HG03139 (cell line): ENCODE measurements around the gene GLRA3.
"Not testable (repeated sequence)": the region's sequence is repeated elsewhere in the genome, so short reads cannot be mapped to it uniquely, and the experiment has no call there.

ENCODE experiments used
- ATAC-seq: cut with Tn5 transposase; IDR thresholded peaks from one replicate; pipeline ENCODE4 v1.9.1; 2021; ENCODE audit not compliant: unreplicated experiment

The GLRA3 gene

GRCh38 chr4:174813292-174813691 is 15.8 kb downstream of the GLRA3 start:
- no peak for ATAC-seq

GRCh38 chr4:174810834-174811233 is 18.2 kb downstream of the GLRA3 start:
- ATAC-seq = no peak

DNA sequence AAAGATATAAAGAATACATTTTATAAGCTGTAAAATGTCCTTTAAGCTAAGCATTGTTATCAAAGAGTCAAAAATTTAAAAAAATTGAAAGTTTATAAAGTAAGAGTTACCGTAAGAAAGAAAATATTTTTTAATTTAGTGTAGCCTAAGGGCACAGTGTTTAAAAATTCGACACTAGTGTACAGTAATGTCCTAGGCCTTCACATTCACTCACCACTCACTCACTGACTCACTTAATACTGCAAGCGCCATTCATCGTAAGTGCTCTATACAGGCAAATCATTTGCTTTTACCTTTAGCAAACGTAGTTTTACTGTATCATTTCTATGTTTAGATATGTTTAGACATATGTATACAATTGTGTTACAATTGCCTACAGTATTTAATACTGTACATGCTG is 20.2 kb downstream of the GLRA3 start:
- no peak for ATAC-seq

- no peak for ATAC-seq
Measured at GRCh38 chr4:174808119-174808518, 20.9 kb downstream of the GLRA3 start.

- ATAC-seq = no peak
Measured at GRCh38 chr4:174805746-174806145, 23.3 kb downstream of the GLRA3 start.

- ATAC-seq = no peak
Measured at GRCh38 chr4:174794543-174795094, 34.4 kb downstream of the GLRA3 start.

GRCh38 chr4:174789657-174790056 is 39.4 kb downstream of the GLRA3 start:
- no peak for ATAC-seq

GRCh38 chr4:174778274-174778986 is 50.6 kb downstream of the GLRA3 start:
- ATAC-seq = not testable (repeated sequence)

DNA sequence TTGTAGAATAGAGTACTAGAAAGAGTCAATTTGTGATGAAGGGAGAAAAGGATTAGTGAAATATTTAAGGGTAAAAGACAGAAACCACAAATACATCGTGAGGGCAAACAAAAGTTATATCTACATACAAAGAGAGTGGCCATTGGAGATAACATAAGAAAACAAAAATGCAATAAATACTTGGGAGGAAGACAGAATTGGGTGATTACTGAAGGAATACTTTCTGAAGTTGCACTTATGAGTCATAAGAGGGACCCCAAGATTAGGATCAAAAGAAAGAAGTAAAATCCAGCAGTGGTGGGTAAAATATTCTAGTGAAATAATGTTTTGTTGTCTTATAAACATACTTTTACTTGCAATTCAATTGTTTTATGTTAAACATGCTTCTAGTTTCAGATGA is 53.7 kb downstream of the GLRA3 start:
- ATAC-seq = no peak

- ATAC-seq = peak; percentile 79
Measured at GRCh38 chr4:174764105-174764729, 64.8 kb downstream of the GLRA3 start.

GRCh38 chr4:174763454-174764104 is 65.5 kb downstream of the GLRA3 start:
- ATAC-seq = peak; percentile 54

DNA sequence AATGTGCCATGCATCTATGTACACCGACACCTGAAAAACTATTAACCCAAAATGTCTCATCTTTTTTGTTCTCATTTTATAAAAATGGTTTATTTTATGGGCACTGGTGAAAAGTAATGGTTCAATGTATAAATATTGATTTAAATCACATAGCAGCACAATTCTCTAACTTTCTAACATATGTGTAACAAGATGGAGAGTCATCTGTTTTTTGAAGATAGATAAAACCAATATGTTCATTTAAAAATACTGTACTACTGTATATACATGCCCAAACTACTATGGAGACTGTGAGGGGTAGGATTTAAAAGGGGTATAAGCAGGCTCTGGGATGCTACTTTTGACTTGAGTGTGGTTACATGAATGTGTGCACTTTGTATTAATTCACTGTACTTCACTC is 67.6 kb downstream of the GLRA3 start:
- ATAC-seq = no peak

- no peak for ATAC-seq
Measured at GRCh38 chr4:174757736-174758135, 71.3 kb downstream of the GLRA3 start.

GRCh38 chr4:174753021-174753420 is 76.0 kb downstream of the GLRA3 start:
- ATAC-seq = no peak

DNA sequence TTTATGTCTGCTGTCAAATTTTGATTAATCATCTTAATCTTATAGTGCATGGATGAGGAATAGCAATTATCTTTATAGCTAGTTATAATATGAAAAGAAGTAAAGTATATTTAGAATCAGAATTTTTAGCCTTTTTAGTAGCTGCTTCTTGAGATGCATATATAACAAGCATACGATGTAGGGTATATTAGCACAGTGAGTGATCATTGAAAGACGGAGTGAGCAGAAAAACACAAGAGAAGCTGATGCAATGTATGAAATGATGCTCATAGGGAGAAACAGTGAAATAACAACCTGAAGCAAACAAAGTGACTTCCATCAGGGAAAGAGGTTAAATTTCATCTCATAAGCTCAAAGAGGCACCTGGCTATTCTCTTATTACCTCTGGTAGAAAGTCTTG is 77.0 kb downstream of the GLRA3 start:
- ATAC-seq = no peak

- no peak for ATAC-seq
Measured at GRCh38 chr4:174749091-174749490, 80.0 kb downstream of the GLRA3 start.

- no peak for ATAC-seq
Measured at GRCh38 chr4:174746710-174747109, 82.3 kb downstream of the GLRA3 start.

DNA sequence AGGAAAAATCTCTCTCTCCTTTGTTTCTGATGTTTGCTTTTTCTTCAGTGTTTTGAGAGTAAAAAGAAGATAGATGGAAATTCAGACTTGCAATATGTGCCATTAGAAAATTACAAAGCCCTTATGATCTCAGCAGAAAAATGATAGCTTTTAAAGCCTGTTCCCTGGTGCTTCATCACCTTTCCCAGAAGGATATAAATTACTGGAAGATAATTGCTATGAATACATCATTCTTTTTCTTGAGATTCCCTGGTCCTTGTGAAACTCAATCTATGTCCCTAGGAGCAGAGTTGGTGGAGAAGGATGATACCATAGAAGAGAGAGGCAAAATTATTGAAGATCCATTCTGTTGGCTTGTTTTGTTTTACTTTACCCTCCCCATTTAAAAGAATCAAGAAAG is 86.5 kb downstream of the GLRA3 start:
- no peak for ATAC-seq

- ATAC-seq = no peak
Measured at GRCh38 chr4:174739576-174739975, 89.5 kb downstream of the GLRA3 start.

DNA sequence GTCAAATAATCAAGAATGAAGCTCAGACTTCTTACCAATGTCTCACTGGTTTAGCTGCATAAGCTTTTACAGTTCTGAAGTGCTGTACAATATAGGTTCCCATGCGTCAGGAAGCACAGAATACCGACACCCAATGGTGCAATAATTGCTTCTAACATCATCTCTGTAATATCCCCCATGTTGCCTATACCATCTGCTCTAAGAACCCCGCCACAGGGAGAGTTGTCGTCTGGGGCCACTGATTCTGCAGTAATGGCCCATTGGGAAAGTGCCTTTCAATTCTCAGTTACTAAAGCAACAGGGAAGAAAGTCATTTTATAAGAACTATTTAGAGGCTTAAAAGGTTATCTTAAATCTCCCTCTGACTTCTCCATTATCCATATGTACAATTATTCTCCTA is 94.9 kb downstream of the GLRA3 start:
- ATAC-seq = no peak

- no peak for ATAC-seq
Measured at GRCh38 chr4:174717828-174718227, 111.2 kb downstream of the GLRA3 start.
